Measurements from ENCODE around the gene LSM14A. TPM values are rescaled to one million over a fixed set of nuclear protein-coding genes. Genes with fewer than 3 reads are reported as not detected.
A peak's percentile ranks its signal among the peaks of the same experiment; 100 is the strongest.

Gene LSM14A
- polyA plus RNA-seq, 1 donor = 105 TPM

DNA sequence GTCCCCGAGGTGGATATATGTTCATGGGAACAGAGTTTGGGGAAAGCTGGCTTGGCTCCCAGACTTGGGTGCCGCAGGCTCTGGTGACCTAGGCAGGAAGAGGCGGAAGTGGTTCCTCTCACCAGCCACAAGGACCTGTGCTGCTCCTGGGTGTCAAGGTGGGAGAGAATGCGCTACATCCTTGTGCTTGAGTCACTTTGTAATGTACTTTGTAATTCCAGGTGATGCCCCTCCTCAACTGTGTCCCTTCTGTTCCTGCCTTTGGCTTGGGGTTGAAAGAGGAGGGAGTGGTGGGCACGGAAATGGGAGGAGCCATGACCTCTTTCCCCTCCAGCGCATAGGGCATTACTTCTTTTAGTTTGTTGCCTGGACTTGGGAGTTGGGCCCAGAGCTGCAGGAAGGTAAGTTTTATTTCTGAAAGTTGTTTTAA lies 92.9 kb downstream of the LSM14A start:
- DNase-seq = no peak
- H3K9me3 ChIP-seq (ENCODE audit: control insufficient read depth, low read depth, low read length) = no peaks in the 10 kb centered on the region
- H3K4me3 ChIP-seq (ENCODE audit: low read length) = no peak overlapping the region
- H3K27me3 ChIP-seq (ENCODE audit: control insufficient read depth, insufficient read depth, low read length) = no peaks in the 10 kb centered on the region
- no peak overlapping the region for H3K27ac ChIP-seq (ENCODE audit: low read length)
- peaks cover 8% of the 10 kb centered on the region for H3K36me3 ChIP-seq (ENCODE audit: control insufficient read depth, insufficient read depth, low read length)
- H3K4me1 ChIP-seq (ENCODE audit: control insufficient read depth, insufficient read depth, low read length) = no peaks in the 10 kb centered on the region
- WGBS (ENCODE audit: insufficient coverage, low lambda C conversion rate) = no CpG with 5 or more reads among the region's 6 CpGs

DNA sequence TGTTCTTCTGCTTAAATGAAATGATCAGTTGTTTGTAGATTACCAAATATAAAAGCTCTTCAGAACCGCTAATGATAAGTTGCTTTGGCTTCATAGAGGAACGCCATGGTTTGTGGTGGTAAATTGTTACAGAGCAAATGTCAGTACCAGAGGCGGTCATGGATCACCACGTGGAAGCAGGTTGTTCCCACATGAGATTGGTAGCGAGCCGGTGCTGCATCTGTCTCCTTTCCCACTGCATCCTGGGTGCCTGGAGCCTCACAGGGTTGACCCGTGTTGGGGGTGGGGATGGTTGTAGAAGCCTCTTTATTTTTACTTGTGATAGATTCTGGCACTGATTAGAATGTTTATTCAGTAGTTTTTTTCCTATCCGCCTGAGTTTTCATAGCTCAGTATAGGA lies 96.8 kb downstream of the LSM14A start:
- H3K27me3 ChIP-seq (ENCODE audit: control insufficient read depth, insufficient read depth, low read length) = no peaks in the 10 kb centered on the region
- no peak for DNase-seq
- no peaks in the 10 kb centered on the region for H3K9me3 ChIP-seq (ENCODE audit: control insufficient read depth, low read depth, low read length)
- no peak overlapping the region for H3K4me3 ChIP-seq (ENCODE audit: low read length)
- peaks cover 8% of the 10 kb centered on the region for H3K36me3 ChIP-seq (ENCODE audit: control insufficient read depth, insufficient read depth, low read length)
- WGBS (ENCODE audit: insufficient coverage, low lambda C conversion rate) = 67% methylated on average over 1 of the region's 8 CpGs
- H3K27ac ChIP-seq (ENCODE audit: low read length) = peak overlapping the region; percentile 16
- H3K4me1 ChIP-seq (ENCODE audit: control insufficient read depth, insufficient read depth, low read length) = no peaks in the 10 kb centered on the region

DNA sequence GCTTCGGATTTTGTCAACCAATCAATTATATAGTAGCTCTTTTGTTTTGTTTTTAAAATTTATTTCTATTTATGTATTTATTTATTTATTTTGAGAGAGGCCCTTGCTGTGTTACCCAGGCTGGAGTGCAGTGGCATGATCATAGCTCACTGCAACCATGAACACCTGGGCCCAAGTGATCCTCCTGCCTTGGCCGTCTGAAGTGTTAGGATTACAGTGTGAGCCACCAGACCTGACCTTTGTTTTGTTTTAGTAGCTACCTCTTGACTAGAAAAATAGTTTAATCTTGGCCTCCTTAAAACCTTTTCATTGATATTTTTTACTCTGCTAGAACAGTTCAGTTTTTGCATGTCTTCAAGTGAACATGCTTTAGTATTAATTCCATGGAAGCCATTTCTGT lies 97.2 kb downstream of the LSM14A start:
- Histone ChIP-seq H3K4me1 (ENCODE audit: control insufficient read depth, insufficient read depth, low read length) (no peaks in the 10 kb centered on the region), H3K4me3 (ENCODE audit: low read length) (no peak overlapping the region), H3K36me3 (ENCODE audit: control insufficient read depth, insufficient read depth, low read length) (peaks cover 8% of the 10 kb centered on the region), H3K9me3 (ENCODE audit: control insufficient read depth, low read depth, low read length) (no peaks in the 10 kb centered on the region), H3K27ac (ENCODE audit: low read length) (peak overlapping the region; percentile 16), H3K27me3 (ENCODE audit: control insufficient read depth, insufficient read depth, low read length) (no peaks in the 10 kb centered on the region)
- DNase-seq = no peak
- WGBS (ENCODE audit: insufficient coverage, low lambda C conversion rate) = no CpG with 5 or more reads among the region's 2 CpGs

DNA sequence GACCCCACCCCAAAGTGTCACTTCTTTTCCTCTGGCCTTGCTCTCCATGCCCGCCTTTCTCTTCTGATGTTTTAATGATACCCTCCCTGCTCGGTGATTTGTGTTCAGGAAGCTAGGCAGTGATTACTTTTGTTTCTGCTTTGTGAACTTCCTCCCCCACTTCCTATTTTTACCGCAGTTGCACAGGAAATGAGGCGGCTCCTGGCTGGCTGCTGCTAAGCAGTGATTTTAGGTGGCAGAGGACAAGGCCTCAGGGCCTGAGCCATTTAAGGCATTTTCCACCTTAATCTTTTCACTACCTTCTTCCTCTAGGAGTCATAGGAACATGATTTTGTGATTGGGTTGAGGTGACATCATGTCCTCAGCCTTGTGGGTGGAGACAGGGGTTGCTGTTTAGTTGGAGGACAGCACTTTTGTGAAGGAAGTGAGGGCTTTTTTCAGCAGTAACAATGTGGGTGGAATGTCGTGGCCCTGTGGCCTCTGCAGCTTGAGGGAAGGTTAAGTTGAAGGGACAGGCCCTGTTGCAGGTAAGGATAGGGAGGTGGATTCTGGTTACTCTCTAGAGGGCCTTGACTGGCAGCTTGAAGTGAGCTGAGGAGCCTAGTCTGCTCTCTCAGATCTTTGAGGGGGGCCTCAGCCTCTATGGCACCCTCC lies 97.8 kb downstream of the LSM14A start:
- peak; percentile 23 to 48 for DNase-seq
- no peaks in the 10 kb centered on the region for H3K4me1 ChIP-seq (ENCODE audit: control insufficient read depth, insufficient read depth, low read length)
- H3K27me3 ChIP-seq (ENCODE audit: control insufficient read depth, insufficient read depth, low read length) = no peaks in the 10 kb centered on the region
- peaks cover 8% of the 10 kb centered on the region for H3K36me3 ChIP-seq (ENCODE audit: control insufficient read depth, insufficient read depth, low read length)
- H3K4me3 ChIP-seq (ENCODE audit: low read length) = no peak overlapping the region
- H3K27ac ChIP-seq (ENCODE audit: low read length) = peak overlapping the region; percentile 30
- no peaks in the 10 kb centered on the region for H3K9me3 ChIP-seq (ENCODE audit: control insufficient read depth, low read depth, low read length)
- WGBS (ENCODE audit: insufficient coverage, low lambda C conversion rate) = 43% methylated on average over 1 of the region's 5 CpGs

DNA sequence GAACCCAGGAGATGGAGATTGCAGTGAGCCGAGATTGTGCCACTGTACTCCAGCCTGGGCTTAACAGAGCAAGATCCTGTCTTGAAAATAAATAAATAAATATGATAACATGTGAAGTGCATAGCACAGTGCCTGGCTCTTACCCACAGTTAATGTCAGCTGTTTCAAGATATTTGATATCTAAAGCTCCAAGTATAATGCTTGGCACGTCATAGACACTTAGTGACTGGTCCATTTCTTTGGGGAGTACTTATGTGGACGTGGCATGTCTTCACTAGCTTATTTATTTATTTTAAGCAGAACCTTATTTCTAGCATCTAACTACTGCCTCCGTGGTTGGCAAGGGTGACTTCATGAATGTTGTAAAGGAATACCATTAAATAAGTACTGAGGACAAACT lies 100.8 kb downstream of the LSM14A start:
- DNase-seq = no peak
- WGBS (ENCODE audit: insufficient coverage, low lambda C conversion rate) = 100% methylated on average over 1 of the region's 4 CpGs
- Histone ChIP-seq H3K4me3 (ENCODE audit: low read length) (no peak overlapping the region), H3K27me3 (ENCODE audit: control insufficient read depth, insufficient read depth, low read length) (no peaks in the 10 kb centered on the region), H3K9me3 (ENCODE audit: control insufficient read depth, low read depth, low read length) (no peaks in the 10 kb centered on the region), H3K36me3 (ENCODE audit: control insufficient read depth, insufficient read depth, low read length) (no peaks in the 10 kb centered on the region), H3K27ac (ENCODE audit: low read length) (no peak overlapping the region), H3K4me1 (ENCODE audit: control insufficient read depth, insufficient read depth, low read length) (peaks cover 9% of the 10 kb centered on the region)

DNA sequence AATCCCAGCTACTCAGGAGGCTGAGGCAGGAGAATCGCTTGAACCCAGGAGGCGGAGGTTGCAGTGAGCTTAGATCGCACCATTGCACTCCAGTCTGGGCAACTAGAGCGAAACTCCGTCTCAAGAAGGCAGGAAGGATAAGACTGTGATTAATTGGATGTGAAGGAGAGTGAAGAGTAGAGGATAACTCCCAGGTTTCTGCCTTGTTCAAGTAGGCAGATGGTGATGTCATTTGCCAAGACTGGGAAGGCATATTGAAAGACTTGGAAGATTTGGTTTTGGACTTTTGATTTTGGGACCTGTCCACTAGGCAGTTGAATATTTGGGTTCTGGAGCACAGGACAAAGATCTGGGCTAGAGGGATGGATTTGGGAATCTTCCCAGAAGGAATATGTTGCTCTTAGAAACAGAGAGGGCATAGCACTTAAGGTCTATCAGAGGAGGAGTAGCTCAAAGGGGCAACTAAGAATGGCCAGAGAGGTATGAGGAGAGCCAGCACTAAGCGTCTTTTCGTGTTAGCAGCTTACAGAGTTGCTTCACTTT lies 102.1 kb downstream of the LSM14A start:
- H3K4me1 ChIP-seq (ENCODE audit: control insufficient read depth, insufficient read depth, low read length) = peaks cover 9% of the 10 kb centered on the region
- no peaks in the 10 kb centered on the region for H3K27me3 ChIP-seq (ENCODE audit: control insufficient read depth, insufficient read depth, low read length)
- H3K4me3 ChIP-seq (ENCODE audit: low read length) = no peak overlapping the region
- 100% methylated on average over 1 of the region's 7 CpGs for WGBS (ENCODE audit: insufficient coverage, low lambda C conversion rate)
- no peak overlapping the region for H3K27ac ChIP-seq (ENCODE audit: low read length)
- H3K36me3 ChIP-seq (ENCODE audit: control insufficient read depth, insufficient read depth, low read length) = peaks cover 6% of the 10 kb centered on the region
- H3K9me3 ChIP-seq (ENCODE audit: control insufficient read depth, low read depth, low read length) = no peaks in the 10 kb centered on the region
- DNase-seq = no peak

DNA sequence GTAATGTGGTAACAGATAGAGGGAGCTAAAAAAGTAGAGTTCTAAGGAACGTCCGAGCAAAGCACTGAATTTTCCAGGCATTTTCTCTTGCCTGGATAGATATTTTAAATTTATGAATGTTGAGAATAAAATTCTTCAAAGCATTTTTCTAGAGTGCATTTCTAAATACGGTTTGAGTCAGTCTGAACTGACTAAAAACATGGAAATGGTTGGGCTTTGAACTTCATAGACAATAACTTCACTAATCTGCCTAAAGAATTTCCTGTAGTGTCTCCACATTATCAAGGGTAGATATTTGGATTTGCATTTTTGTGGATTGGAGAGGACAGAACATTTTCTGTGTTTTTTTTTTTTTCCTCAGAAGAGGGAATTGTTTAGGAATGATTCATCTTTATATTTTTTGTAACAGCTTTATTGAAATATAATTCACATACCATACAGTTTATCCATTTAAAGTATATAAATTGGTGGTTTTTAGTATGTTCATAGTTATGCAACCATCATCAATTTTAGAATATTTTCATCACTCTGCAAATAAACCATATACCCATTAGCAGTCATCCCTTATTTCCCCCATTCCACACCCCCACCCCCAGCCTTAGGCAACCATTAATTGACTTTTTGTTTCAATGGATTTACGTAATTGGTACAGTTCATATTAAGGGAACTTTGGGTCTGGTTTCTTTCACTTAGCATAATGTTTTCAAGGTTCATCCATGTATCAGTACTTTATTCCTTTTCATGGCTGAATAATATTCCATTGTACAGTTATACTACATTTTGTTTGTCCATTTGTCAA lies 102.7 kb downstream of the LSM14A start:
- no peak overlapping the region for H3K27ac ChIP-seq (ENCODE audit: low read length)
- 46% methylated on average over 2 of the region's 4 CpGs for WGBS (ENCODE audit: insufficient coverage, low lambda C conversion rate)

DNA sequence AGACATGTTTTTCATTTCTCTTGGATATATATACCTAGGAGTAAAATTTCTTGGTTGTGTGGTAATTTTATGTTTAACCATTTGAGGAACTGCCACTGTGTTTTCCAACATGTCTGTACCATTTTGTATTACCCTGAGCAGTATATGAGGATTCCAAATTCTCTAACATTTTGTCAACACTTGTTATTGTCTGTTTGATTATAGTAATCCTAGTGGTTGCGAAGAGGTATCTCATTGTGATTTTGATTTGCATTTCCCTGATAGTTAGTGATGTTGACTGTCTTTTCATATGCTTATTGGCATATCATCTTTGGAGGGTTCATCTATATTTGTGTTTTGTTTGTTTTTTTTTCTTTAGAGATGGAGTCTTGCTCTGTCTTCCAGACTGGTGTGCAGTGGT lies 103.4 kb downstream of the LSM14A start:
- peaks cover 9% of the 10 kb centered on the region for H3K4me1 ChIP-seq (ENCODE audit: control insufficient read depth, insufficient read depth, low read length)
- no peaks in the 10 kb centered on the region for H3K9me3 ChIP-seq (ENCODE audit: control insufficient read depth, low read depth, low read length)
- DNase-seq = no peak
- no peaks in the 10 kb centered on the region for H3K27me3 ChIP-seq (ENCODE audit: control insufficient read depth, insufficient read depth, low read length)
- H3K36me3 ChIP-seq (ENCODE audit: control insufficient read depth, insufficient read depth, low read length) = peaks cover 6% of the 10 kb centered on the region
- H3K27ac ChIP-seq (ENCODE audit: low read length) = no peak overlapping the region
- H3K4me3 ChIP-seq (ENCODE audit: low read length) = no peak overlapping the region
- no CpG with 5 or more reads among the region's 1 CpG for WGBS (ENCODE audit: insufficient coverage, low lambda C conversion rate)

More for the DNA sequence above, 102.7 kb downstream of the LSM14A start:
- Histone ChIP-seq H3K36me3 (ENCODE audit: control insufficient read depth, insufficient read depth, low read length) (peaks cover 6% of the 10 kb centered on the region), H3K9me3 (ENCODE audit: control insufficient read depth, low read depth, low read length) (no peaks in the 10 kb centered on the region), H3K4me1 (ENCODE audit: control insufficient read depth, insufficient read depth, low read length) (peaks cover 9% of the 10 kb centered on the region), H3K4me3 (ENCODE audit: low read length) (no peak overlapping the region), H3K27me3 (ENCODE audit: control insufficient read depth, insufficient read depth, low read length) (no peaks in the 10 kb centered on the region)
- DNase-seq = no peak

DNA sequence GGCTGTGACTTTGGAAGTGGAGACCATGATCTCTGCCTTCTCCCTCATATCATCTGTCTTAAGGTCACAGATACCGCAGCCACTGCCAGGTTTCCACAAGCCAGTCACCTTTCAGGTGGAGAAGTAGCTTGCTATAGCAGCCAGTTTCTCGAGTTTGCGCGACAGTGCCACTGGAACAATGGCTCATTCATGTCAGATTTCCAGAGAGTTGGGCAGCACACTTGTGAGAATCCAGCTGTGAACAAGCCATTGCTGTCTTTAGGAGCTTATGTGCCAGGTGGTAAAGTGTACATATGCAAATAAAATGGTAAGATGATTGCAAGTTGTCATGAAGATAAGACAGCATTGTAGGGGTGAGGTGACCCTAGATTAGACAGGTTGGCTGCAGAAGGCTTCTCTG lies 104.3 kb downstream of the LSM14A start:
- H3K27ac ChIP-seq (ENCODE audit: low read length) = no peak overlapping the region
- peak in 1 of 2 donors; percentile 54 for DNase-seq
- WGBS (ENCODE audit: insufficient coverage, low lambda C conversion rate) = no CpG with 5 or more reads among the region's 4 CpGs
- H3K4me3 ChIP-seq (ENCODE audit: low read length) = no peak overlapping the region
- peaks cover 8% of the 10 kb centered on the region for H3K36me3 ChIP-seq (ENCODE audit: control insufficient read depth, insufficient read depth, low read length)
- H3K27me3 ChIP-seq (ENCODE audit: control insufficient read depth, insufficient read depth, low read length) = no peaks in the 10 kb centered on the region
- H3K4me1 ChIP-seq (ENCODE audit: control insufficient read depth, insufficient read depth, low read length) = peaks cover 9% of the 10 kb centered on the region
- no peaks in the 10 kb centered on the region for H3K9me3 ChIP-seq (ENCODE audit: control insufficient read depth, low read depth, low read length)

DNA sequence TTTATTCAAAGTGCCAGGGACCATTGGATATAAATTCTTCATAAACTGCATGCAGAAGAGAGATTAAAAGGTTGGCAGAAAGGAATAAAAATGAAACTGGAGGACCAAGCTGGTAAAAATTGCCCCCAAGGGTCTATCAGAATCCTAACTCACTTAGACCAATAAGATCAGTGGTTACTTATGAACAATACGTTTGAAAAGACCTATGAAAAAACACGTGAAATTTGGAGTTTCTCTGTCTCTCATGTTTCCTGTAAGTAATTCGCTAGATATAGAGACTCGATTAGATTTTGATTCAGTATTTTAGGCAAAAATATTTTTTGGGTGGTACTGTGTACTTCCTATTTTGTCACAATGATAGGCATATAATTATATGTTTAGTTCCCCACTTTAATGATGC lies 104.9 kb downstream of the LSM14A start:
- Histone ChIP-seq H3K4me1 (ENCODE audit: control insufficient read depth, insufficient read depth, low read length) (peaks cover 9% of the 10 kb centered on the region), H3K27ac (ENCODE audit: low read length) (no peak overlapping the region), H3K27me3 (ENCODE audit: control insufficient read depth, insufficient read depth, low read length) (no peaks in the 10 kb centered on the region), H3K4me3 (ENCODE audit: low read length) (no peak overlapping the region), H3K36me3 (ENCODE audit: control insufficient read depth, insufficient read depth, low read length) (peaks cover 8% of the 10 kb centered on the region), H3K9me3 (ENCODE audit: control insufficient read depth, low read depth, low read length) (no peaks in the 10 kb centered on the region)
- WGBS (ENCODE audit: insufficient coverage, low lambda C conversion rate) = no CpG with 5 or more reads among the region's 4 CpGs
- DNase-seq = no peak
